ENCODE results near the gene C3orf18. TPM values are rescaled to one million over a fixed set of nuclear protein-coding genes. Genes with fewer than 3 reads are reported as not detected.

C3orf18 gene
- total RNA-seq, 1 donor from 2014 or later, result 7.2 TPM

GRCh38 chr3:50512131-50512530 is 55.4 kb downstream of the C3orf18 start:
- Histone ChIP-seq H3K27ac (ENCODE audit: low read depth, low read length) (no peak overlapping the region), H3K4me2 (ENCODE audit: low read length) (no peak overlapping the region), H3K9me3 (ENCODE audit: insufficient read depth, low read depth, low read length) (no peaks in the 10 kb centered on the region), H4K20me1 (ENCODE audit: insufficient read depth, low read length) (no peaks in the 10 kb centered on the region), H3K4me1 (ENCODE audit: insufficient read depth, low read length) (no peaks in the 10 kb centered on the region), H3K4me3 (ENCODE audit: insufficient read depth, low read depth, low read length) (no peak overlapping the region), H3K9ac (ENCODE audit: low read length) (no peak overlapping the region), H3K27me3 (ENCODE audit: insufficient read depth, low read length) (peaks cover 13% of the 10 kb centered on the region), H3K79me2 (ENCODE audit: insufficient read depth, low read length) (no peaks in the 10 kb centered on the region), H2AFZ (ENCODE audit: low read depth, low read length) (no peak overlapping the region), H3K36me3 (ENCODE audit: insufficient read depth, low read length) (no peaks in the 10 kb centered on the region)
- Mint-ChIP-seq H3K4me1 (ENCODE audit: low read depth, unreplicated experiment) (peaks cover 12% of the 10 kb centered on the region), H3K36me3 (ENCODE audit: low read depth, unreplicated experiment) (no peaks in the 10 kb centered on the region), H3K27ac (ENCODE audit: unreplicated experiment) (no peak overlapping the region), H3K9me3 (ENCODE audit: unreplicated experiment) (peaks cover 3% of the 10 kb centered on the region), H3K27me3 (ENCODE audit: low read depth, unreplicated experiment) (peaks cover 69% of the 10 kb centered on the region), H3K4me3 (ENCODE audit: unreplicated experiment) (no peak overlapping the region)
- DNase-seq (ENCODE audit: low read depth) (no peak), FAIRE-seq (no peak)
- no peak for TF ChIP-seq CTCF (IDR thresholded peaks at IDR 0.05; ENCODE audit: insufficient read depth, low read depth, low read length)
- TF ChIP-seq EZH2 (IDR thresholded peaks at IDR 0.05; ENCODE audit: insufficient read depth, low read length), result no peak

GRCh38 chr3:50510325-50510724 is 57.2 kb downstream of the C3orf18 start:
- no peak overlapping the region for H3K4me3 ChIP-seq (ENCODE audit: insufficient read depth, low read depth, low read length)
- Mint-ChIP-seq H3K4me3 (ENCODE audit: unreplicated experiment) (no peak overlapping the region), H3K36me3 (ENCODE audit: low read depth, unreplicated experiment) (no peaks in the 10 kb centered on the region), H3K4me1 (ENCODE audit: low read depth, unreplicated experiment) (peaks cover 4% of the 10 kb centered on the region), H3K9me3 (ENCODE audit: unreplicated experiment) (peaks cover 3% of the 10 kb centered on the region), H3K27me3 (ENCODE audit: low read depth, unreplicated experiment) (peaks cover 76% of the 10 kb centered on the region), H3K27ac (ENCODE audit: unreplicated experiment) (no peak overlapping the region)
- no peaks in the 10 kb centered on the region for H3K4me1 ChIP-seq (ENCODE audit: insufficient read depth, low read length)
- H3K9ac ChIP-seq (ENCODE audit: low read length), result no peak overlapping the region
- TF ChIP-seq EZH2 (IDR thresholded peaks at IDR 0.05; ENCODE audit: insufficient read depth, low read length) (no peak), CTCF (IDR thresholded peaks at IDR 0.05; ENCODE audit: insufficient read depth, low read depth, low read length) (no peak)
- H3K9me3 ChIP-seq (ENCODE audit: insufficient read depth, low read depth, low read length), result no peaks in the 10 kb centered on the region
- no peaks in the 10 kb centered on the region for H3K79me2 ChIP-seq (ENCODE audit: insufficient read depth, low read length)
- H4K20me1 ChIP-seq (ENCODE audit: insufficient read depth, low read length), result no peaks in the 10 kb centered on the region
- no peak overlapping the region for H3K27ac ChIP-seq (ENCODE audit: low read depth, low read length)
- no peak for DNase-seq (ENCODE audit: low read depth)
- no peaks in the 10 kb centered on the region for H3K36me3 ChIP-seq (ENCODE audit: insufficient read depth, low read length)
- no peak for FAIRE-seq
- peaks cover 16% of the 10 kb centered on the region for H3K27me3 ChIP-seq (ENCODE audit: insufficient read depth, low read length)
- H2AFZ ChIP-seq (ENCODE audit: low read depth, low read length), result no peak overlapping the region
- H3K4me2 ChIP-seq (ENCODE audit: low read length), result no peak overlapping the region

- Mint-ChIP-seq H3K27ac (ENCODE audit: unreplicated experiment) (no peak overlapping the region), H3K4me1 (ENCODE audit: low read depth, unreplicated experiment) (no peaks in the 10 kb centered on the region), H3K4me3 (ENCODE audit: unreplicated experiment) (no peak overlapping the region), H3K36me3 (ENCODE audit: low read depth, unreplicated experiment) (no peaks in the 10 kb centered on the region), H3K9me3 (ENCODE audit: unreplicated experiment) (peaks cover 3% of the 10 kb centered on the region), H3K27me3 (ENCODE audit: low read depth, unreplicated experiment) (peaks cover 80% of the 10 kb centered on the region)
- FAIRE-seq, result no peak
- peaks cover 17% of the 10 kb centered on the region for H3K27me3 ChIP-seq (ENCODE audit: insufficient read depth, low read length)
- H3K9ac ChIP-seq (ENCODE audit: low read length), result no peak overlapping the region
- H3K9me3 ChIP-seq (ENCODE audit: insufficient read depth, low read depth, low read length), result no peaks in the 10 kb centered on the region
- no peaks in the 10 kb centered on the region for H3K4me1 ChIP-seq (ENCODE audit: insufficient read depth, low read length)
- no peaks in the 10 kb centered on the region for H3K79me2 ChIP-seq (ENCODE audit: insufficient read depth, low read length)
- H3K27ac ChIP-seq (ENCODE audit: low read depth, low read length), result no peak overlapping the region
- no peak overlapping the region for H2AFZ ChIP-seq (ENCODE audit: low read depth, low read length)
- DNase-seq (ENCODE audit: low read depth), result no peak
- H3K36me3 ChIP-seq (ENCODE audit: insufficient read depth, low read length), result no peaks in the 10 kb centered on the region
- no peak overlapping the region for H3K4me3 ChIP-seq (ENCODE audit: insufficient read depth, low read depth, low read length)
- H4K20me1 ChIP-seq (ENCODE audit: insufficient read depth, low read length), result no peaks in the 10 kb centered on the region
- no peak overlapping the region for H3K4me2 ChIP-seq (ENCODE audit: low read length)
- no peak for TF ChIP-seq EZH2 (IDR thresholded peaks at IDR 0.05; ENCODE audit: insufficient read depth, low read length)
- TF ChIP-seq CTCF (IDR thresholded peaks at IDR 0.05; ENCODE audit: insufficient read depth, low read depth, low read length), result no peak
Measured at GRCh38 chr3:50509715-50510114, 57.8 kb downstream of the C3orf18 start.
